Measurements from ENCODE around the gene CES5A. TPM values are rescaled to one million over a fixed set of nuclear protein-coding genes. Genes with fewer than 3 reads are reported as not detected.
"Not testable (repeated sequence)": the region's sequence is repeated elsewhere in the genome, so short reads cannot be mapped to it uniquely, and the experiment has no call there.

The CES5A gene
- polyA plus RNA-seq, 1 experiment = not detected

DNA sequence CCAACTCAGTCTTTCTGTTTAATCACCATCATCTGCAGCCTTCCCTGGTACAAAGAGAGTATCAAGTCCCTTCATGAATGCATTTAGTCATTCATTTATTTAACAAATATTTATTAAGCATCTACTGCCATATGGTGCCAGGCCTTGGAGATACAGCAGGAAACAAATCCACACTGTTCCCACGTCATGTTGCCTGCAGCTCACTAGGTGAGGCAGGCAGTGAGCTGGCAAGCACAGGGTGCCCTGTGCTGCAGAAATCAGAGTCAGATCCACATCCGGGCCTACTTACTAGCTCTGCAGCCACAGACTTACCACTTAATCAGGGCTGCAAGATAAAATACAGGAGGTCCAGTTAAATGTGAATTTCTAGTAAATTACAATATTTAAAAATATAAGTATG is 38.5 kb upstream of the CES5A start:
- CTCF ChIA-PET = no interaction called here

DNA sequence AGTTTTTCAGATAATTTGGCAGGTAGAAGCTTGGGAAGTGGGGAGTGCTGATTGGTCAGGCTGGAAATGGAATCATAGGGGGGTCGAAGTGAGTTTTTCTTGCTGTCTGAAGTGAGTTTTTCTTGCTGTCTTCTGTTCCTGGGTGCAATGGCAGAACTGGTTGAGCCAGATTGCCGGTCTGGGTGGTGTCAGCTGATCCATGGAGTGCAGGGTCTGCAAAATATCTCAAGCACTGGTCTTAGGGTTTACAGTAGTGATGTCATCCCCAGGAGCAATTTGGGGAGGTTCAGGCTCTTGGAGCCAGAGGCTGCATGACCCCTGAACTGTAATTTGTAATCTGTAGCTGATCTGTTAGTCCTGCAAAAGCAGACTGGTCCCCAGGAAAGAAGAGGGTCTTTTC is 37.9 kb upstream of the CES5A start:
- DNase-seq (ENCODE audit: low read depth, low spot score); POLR2A ChIA-PET; H3K27ac ChIP-seq (ENCODE audit: low read depth, low read length); H3K27me3 ChIP-seq (ENCODE audit: control insufficient read depth, insufficient read depth, low read length); CTCF ChIA-PET; H3K9me3 ChIP-seq (ENCODE audit: control insufficient read depth, insufficient read depth, low read length); H3K4me3 ChIP-seq (ENCODE audit: low read depth, low read length): not testable (repeated sequence)

More for the DNA sequence above, 38.5 kb upstream of the CES5A start:
- no peak overlapping the region for H3K27ac ChIP-seq (ENCODE audit: low read depth, low read length)
- POLR2A ChIA-PET = no interaction called here
- no peak overlapping the region for H3K4me3 ChIP-seq (ENCODE audit: low read depth, low read length)
- no peaks in the 10 kb centered on the region for H3K27me3 ChIP-seq (ENCODE audit: control insufficient read depth, insufficient read depth, low read length)
- DNase-seq (ENCODE audit: low read depth, low spot score) = no peak
- no peaks in the 10 kb centered on the region for H3K9me3 ChIP-seq (ENCODE audit: control insufficient read depth, insufficient read depth, low read length)
- TF ChIP-seq, protein P1, sequence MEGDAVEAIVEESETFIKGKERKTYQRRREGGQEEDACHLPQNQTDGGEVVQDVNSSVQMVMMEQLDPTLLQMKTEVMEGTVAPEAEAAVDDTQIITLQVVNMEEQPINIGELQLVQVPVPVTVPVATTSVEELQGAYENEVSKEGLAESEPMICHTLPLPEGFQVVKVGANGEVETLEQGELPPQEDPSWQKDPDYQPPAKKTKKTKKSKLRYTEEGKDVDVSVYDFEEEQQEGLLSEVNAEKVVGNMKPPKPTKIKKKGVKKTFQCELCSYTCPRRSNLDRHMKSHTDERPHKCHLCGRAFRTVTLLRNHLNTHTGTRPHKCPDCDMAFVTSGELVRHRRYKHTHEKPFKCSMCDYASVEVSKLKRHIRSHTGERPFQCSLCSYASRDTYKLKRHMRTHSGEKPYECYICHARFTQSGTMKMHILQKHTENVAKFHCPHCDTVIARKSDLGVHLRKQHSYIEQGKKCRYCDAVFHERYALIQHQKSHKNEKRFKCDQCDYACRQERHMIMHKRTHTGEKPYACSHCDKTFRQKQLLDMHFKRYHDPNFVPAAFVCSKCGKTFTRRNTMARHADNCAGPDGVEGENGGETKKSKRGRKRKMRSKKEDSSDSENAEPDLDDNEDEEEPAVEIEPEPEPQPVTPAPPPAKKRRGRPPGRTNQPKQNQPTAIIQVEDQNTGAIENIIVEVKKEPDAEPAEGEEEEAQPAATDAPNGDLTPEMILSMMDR (IDR thresholded peaks at IDR 0.05; ENCODE audit: low read depth, low read length) = no peak

DNA sequence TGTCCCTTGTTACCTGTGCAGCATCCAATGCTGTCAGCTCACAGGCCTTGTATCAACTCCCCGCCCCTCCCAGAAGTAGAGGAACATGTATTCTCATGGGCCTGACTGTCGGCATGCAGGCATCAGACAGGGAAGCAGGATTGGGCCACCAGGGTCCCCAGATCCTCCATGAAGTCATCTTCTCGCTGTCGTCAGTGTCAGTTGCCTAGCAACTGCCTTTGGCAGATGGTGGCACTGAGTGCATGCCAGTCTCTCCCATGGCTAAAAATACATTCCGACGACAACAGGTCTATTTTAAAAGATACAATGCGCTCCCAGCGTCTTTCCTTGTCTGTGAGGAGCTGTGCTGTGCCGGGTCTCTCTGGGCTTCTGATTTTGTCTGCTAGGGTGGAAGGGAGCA is 36.8 kb upstream of the CES5A start:
- no peaks in the 10 kb centered on the region for H3K27me3 ChIP-seq (ENCODE audit: control insufficient read depth, insufficient read depth, low read length)
- TF ChIP-seq, protein P1 (IDR thresholded peaks at IDR 0.05; ENCODE audit: low read depth, low read length) = no peak
- ChIA-PET POLR2A (no interaction called here), CTCF (no interaction called here)
- no peak overlapping the region for H3K27ac ChIP-seq (ENCODE audit: low read depth, low read length)
- no peaks in the 10 kb centered on the region for H3K9me3 ChIP-seq (ENCODE audit: control insufficient read depth, insufficient read depth, low read length)
- no peak for DNase-seq (ENCODE audit: low read depth, low spot score)
- no peak overlapping the region for H3K4me3 ChIP-seq (ENCODE audit: low read depth, low read length)

DNA sequence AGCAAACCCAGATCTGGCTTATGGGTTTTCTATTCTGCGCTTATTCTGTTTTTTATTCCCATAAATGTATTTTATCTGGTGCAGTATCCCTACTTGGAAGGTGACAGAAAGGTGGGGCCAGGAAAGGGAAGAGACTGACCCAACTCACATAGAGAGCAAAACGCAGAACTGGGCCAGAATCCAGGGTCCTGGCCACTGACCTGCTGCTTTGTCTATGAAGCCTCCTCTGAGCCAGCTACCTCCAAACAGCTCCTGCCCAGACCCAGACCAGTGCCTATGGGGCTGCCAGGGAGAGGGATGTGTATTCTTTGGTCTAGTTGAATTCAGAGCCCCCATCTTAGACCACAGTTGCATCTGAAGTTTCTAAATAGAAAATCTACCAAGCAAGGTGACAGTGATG is 36.4 kb upstream of the CES5A start:
- Histone ChIP-seq H3K27me3 (ENCODE audit: control insufficient read depth, insufficient read depth, low read length) (no peaks in the 10 kb centered on the region), H3K9me3 (ENCODE audit: control insufficient read depth, insufficient read depth, low read length) (no peaks in the 10 kb centered on the region), H3K4me3 (ENCODE audit: low read depth, low read length) (no peak overlapping the region), H3K27ac (ENCODE audit: low read depth, low read length) (no peak overlapping the region)
- DNase-seq (ENCODE audit: low read depth, low spot score) = no peak
- TF ChIP-seq, protein P1 (IDR thresholded peaks at IDR 0.05; ENCODE audit: low read depth, low read length) = no peak
- POLR2A ChIA-PET = no interaction called here
- CTCF ChIA-PET = no interaction called here

DNA sequence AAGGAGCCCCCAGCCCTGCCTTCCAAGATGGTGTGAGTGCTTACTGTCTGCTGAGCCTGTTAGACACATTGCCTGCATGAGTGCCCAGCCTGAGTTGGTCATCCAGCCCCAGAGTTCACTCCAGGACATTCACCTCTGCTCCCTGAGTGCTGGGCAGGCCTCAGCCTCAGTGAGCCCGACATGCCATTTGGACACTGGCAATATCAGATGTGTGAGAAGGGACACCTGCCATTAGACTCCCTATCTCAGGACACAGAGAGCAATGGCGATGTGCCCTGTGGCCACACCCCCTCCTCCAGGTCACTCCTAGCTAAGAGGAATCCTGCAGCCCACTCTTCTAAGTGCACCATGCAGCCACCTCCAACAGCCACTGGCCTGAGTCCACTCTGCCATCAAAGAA is 34.7 kb upstream of the CES5A start:
- no peaks in the 10 kb centered on the region for H3K27me3 ChIP-seq (ENCODE audit: control insufficient read depth, insufficient read depth, low read length)
- TF ChIP-seq, protein P1 (IDR thresholded peaks at IDR 0.05; ENCODE audit: low read depth, low read length) = no peak
- no peak overlapping the region for H3K27ac ChIP-seq (ENCODE audit: low read depth, low read length)
- no peaks in the 10 kb centered on the region for H3K9me3 ChIP-seq (ENCODE audit: control insufficient read depth, insufficient read depth, low read length)
- ChIA-PET POLR2A (no interaction called here), CTCF (no interaction called here)
- no peak for DNase-seq (ENCODE audit: low read depth, low spot score)
- H3K4me3 ChIP-seq (ENCODE audit: low read depth, low read length) = no peak overlapping the region

DNA sequence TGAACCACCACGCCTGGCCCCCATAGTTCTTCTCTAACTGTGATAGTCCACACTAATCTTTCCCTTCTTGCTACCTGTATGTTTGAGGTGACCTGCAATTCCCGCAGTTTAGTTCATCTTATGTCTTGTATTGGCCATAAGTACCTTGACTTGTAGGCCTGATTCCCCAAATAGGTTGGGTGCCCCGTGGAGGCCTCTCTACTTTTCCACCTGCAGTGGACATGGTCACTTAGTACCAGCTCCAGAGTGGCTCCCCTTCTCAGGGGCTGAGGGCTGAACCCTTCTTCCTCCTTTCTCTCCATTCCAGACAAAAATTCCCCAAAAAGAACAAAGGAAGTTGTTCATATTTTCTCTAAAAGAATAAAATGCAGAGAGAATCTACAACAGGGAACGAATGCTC is 33.5 kb upstream of the CES5A start:
- CTCF ChIA-PET = no interaction called here
- POLR2A ChIA-PET = no interaction called here
- H3K27ac ChIP-seq (ENCODE audit: low read depth, low read length) = no peak overlapping the region
- DNase-seq (ENCODE audit: low read depth, low spot score) = no peak
- H3K27me3 ChIP-seq (ENCODE audit: control insufficient read depth, insufficient read depth, low read length) = no peaks in the 10 kb centered on the region
- TF ChIP-seq, protein P1 (IDR thresholded peaks at IDR 0.05; ENCODE audit: low read depth, low read length) = no peak
- no peak overlapping the region for H3K4me3 ChIP-seq (ENCODE audit: low read depth, low read length)
- H3K9me3 ChIP-seq (ENCODE audit: control insufficient read depth, insufficient read depth, low read length) = no peaks in the 10 kb centered on the region

Data from AG04450 (cell line).